HG03442 (cell line): ENCODE data around the gene RFT1.

ENCODE experiments used
- ATAC-seq: cut with Tn5 transposase; IDR thresholded peaks from one replicate; pipeline ENCODE4 v1.9.1; 2021; ENCODE audit warnings: mild to moderate bottlenecking, moderate library complexity; ENCODE audit not compliant: unreplicated experiment

RFT1 gene

DNA sequence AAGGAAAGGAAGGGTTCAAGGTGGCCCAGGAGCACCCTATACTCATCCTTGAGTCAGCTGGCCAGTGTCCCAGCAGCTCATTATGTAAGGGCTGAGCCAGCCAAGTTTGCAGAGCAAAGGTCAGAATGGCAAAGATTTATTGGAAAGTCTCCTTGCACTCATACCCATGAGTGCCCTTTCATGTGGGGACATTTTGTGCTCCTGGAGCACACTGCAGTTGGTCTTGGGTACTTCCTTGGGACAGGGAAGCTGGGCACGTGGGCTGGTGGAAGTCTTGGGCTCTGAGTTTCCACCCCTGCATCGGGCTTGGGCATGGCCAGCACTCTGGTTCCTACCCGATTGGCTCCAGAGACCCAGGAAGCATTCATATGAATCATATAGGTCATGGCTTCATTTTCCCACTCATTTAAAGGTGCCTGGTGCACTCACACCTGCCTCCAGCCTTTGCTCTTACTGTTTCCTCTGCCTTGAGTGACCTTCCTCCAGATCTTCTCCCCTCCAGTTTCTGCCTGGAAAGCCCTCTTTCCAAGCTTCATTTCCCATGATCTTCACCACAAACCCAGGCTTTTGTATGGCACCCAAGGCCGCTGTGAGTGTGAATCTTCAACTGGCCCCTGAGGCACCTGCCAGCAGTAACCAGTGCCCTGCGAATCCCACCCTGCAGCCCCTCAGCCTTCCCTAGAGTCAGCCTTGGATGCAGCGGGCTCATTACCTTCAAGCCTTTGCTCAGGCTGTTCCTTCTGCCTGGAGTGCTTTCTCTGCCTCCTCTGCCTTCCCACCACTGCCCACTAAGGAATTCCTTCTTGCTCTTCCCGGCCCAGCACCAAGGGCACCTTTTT lies 20.2 kb upstream of the RFT1 start:
- ATAC-seq = no peak

DNA sequence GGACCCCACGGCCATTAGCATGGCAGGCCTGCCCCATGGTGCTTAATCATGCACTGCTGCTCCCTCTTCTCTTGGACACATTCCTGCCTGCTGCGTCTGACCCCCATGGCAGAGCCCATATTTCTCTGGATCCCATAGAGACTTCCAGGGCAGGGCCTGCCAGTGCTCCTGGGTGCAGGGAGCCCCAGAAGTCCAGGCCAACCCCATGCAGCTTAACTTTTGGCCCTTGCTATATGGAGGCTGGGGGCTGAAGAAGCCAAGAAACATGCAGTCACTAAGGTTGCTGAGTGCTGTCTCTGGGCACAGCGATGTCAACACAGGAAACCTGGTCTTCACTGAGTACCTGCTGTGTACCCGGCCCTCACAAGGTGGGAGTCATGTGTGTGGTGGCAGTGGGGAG lies 19.5 kb upstream of the RFT1 start:
- no peak for ATAC-seq

DNA sequence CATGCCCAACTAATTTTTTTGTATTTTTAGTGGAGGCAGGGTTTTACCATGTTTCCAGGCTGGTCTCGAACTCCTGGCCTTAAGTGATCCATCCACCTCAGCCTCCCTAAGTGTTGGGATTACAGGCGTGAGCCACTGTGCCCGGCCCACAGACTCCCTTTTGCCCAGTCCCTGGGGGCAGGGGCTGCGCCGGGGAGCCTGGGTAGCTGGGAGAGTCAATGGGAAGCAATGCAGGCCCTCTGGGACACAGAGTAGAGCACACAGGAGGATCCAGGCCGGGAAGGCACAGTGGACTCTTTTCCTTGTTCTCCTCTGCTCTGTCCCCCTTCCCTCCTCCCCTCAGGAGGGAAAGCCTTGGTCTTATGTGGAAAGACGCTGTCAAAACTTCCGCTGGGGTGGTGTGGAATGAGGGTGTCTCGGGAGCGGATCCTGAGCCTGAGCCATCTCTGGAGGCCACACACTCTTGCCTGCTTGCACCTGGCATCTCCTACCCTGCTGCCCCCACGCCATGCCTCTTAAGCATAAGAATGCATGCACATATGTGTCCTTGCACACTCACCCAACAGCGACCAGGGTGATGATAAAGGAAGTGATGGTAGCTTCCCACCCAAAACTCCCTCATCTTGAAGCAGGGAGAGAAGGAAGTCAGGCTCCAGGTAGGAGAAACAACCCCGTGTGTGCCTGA lies 18.9 kb upstream of the RFT1 start:
- ATAC-seq = no peak

DNA sequence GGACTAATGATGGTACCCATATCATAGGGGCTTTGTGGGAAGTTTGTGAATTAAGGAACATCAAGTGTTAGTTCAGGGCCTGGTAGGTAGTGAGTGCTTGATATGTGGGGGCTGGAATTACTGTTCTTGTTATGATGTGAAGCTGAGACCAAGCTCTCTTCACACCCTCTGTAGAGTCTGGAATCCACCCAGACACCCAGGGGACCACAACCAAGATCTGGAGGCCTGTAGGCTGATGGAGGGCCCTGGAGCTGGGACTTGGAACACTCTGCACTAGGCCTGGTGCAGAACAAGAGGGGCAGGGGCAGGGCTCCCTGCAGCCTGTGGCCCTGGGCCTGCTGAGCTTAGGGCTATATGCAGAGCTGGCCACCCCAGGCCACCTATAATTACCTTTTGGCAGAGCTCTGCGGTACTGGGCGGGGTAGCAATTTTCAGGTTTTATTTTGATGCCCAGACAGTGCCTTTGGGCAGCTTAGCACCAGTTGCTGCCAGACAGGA lies 17.7 kb upstream of the RFT1 start:
- ATAC-seq = no peak

DNA sequence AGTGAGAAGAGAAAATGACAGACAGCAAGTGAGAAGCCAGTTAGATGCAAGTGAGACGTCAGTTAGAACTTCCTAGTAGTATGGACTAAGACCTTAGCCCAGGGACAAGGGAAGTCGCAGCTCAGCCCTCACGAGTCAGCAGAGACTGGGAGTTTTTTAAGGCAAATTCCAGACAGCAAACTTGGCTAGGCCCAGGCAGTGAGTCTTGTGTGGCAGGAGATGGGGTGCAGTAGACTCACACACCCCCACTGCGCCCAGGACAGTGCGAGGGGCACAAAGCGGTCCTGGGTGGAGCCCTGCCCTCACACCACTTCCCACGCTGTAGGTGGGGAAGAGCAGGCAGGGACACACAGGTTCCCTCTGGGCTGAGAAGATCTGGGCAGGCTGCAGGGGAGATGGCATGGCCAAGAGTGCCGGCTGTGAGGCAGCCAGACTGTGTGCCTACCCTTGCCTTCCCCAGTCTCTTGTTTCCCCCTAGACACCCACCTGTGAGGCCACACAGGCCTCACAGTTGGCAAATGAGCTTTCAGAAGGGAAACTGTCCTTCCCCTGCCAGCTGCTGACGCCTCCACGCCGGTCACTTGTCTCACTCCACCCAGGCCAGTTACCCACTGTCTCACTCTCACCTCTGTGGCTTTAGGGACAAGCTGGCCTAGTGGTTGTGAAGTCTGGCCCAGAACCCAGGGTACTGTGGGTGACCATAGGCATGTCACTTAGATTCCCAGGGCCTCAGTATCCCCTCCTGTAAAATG lies 17.1 kb upstream of the RFT1 start:
- ATAC-seq = no peak

DNA sequence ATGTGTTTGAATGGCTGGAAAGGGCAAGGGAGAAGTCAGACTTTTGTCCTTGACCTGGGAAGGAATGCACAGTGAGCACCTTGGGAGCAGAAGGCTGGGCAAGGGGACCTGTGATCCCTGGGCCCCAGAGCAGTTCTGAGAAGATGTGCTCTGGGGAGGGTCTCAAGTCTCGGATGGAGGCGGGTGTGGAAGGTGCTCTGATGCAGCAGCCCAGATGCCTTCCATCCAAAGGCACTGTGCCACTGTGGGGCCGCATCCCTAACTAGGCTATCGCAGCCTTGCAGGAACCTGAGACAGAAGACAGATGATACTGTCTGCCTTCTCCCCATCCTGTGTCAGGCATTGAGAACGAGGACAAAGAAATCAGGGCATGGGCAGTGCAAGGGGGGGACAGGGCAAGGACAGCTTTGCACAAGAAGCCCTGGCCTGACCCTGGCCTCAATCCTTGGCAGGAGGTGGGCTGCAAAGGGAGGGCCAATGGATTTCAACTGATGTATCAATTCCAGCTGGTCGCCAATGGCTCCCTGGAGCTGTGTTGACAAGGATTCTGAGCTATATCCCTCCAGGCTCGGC lies 16.2 kb upstream of the RFT1 start:
- no peak for ATAC-seq

DNA sequence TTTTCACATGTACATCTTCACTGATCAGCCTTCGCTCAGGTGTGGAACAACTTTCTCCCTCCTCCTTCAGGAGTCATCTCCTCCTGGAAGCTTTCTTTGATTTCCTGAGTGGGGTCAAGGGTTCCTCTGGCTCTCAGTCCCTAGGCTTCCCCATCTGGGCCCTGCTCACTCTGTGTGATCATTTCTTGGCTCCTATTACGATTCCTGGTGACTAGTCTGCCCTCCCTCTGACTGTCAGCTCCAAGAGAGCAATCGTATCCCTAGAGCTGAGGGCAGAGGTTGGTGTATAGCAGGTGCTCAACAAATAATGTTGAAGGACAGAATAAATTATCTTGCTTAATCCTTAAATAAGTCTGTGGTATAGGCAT lies 15.5 kb upstream of the RFT1 start:
- no peak for ATAC-seq

DNA sequence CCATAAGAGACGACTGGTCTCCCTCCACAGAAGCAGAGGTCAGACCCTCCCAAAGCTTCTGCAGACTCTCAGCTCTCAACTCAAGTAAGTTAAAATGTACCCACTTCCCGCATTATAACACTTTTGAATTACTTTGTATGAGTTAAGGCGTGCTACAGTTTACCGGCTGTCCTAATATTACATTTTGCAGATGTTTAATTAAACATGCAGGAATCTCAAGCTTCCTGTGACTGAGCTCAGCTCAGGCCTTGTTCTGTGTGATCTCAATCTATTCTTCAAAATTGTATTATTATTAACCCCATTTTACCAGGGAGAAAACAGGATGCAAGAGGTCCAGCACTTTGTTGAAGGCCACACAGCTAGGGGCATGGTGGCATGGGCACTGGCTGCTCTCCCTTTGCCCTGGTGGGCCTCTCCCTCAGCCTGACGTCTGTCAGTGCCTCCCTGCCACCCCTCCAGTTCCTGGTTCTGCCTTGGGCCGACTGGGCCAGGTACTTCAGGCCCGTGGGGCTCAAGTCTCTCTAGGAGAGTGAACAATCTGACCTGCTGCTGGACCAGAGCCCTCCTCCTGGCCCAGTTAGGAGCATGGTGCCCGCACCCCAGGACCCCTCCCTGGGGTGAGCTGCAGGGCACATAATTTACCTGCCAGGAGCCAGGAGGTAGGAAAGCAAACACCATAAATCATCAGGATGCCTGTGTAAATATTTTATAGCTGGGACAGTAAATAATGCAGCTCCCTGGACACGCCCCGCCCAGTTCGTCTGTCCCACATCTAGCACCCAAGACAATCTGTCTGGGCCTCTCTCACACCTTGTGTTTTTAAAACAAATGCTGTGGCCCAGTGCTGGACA lies 14.9 kb upstream of the RFT1 start:
- no peak for ATAC-seq

DNA sequence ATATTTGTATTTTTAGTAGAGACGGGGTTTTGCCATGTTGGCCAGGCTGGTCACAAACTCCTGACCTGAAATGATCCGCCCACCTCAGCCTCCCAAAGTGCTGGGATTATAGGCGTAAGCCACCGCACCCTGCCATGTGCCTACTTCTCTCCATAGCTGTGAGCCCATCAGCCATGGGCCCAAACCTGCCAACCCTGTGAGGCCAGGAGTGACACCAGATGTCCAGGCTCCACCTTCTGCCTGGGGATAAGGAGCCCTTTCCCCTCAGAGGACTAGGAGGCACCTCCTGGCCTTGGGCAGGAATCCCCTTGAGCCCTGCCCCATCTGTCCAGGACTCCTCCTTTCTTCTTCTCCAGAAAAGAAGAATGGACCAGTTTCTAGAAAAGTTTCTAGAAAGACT lies 14.2 kb upstream of the RFT1 start:
- no peak for ATAC-seq

DNA sequence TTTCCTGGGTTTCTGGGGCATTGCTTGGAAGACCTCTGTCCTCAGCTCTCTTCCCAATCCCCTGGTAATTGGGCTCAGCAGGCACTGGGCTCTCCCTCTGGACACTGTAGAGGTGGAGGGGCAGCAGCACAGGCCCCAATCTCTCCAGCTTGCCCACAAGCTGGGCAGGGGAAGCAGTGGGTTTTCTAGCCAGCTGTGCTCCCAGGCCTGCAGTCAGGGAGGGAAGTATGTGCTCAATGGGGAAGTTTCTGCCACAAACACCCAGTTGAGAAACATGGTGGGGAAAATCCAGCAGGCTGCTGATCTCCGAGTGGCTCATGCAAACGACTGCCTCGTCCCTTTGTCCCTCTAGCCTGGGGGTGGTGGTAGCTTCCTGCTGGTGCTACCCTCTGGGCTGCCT lies 12.8 kb upstream of the RFT1 start:
- no peak for ATAC-seq

DNA sequence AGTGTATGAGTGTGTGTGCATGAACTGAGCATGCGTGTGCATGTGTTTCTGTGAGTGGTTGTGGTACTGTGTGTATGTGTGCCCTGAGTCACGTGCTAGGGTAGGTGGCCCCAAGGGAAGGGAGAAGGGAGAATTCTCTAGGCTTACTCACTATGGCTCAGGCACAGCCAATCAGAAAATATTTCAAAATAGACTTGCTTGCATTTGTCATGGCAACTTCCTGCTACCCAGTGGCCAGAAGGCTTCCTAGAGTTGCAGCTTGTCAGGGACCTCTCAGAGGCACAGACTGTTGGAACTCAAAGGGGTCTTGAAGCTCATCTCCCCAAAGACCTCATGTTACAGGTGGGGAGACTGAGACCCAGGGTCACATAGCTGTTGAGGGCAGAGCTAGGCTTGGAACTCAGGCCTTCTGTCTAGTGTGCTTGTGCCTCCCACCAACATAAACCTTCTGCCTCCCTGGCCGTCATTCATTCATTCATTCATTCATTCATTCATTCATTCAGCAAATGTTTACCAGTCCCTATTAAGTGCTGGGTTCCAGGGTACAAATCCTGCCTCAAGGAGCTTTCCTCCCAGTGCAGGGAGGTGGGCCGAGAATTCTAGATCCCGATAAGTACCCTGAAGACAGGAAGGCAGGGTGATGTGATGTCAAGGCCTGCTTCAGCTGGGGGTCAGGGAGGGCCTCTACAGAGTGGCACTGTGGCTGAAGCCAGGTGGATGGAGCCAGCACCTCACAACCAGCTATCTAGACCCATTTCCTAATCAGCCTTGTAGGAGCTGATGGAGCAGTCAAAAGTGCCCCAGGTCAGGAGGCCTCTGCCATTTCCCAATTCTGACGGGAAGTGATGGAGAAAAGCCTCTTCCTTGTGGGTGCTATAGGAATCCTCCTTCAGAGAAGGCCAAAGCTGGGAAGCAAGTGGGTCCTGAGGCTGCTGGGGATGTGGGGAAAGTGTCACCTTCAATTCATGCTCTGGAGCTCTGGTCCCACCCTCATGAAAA lies 10.9 kb upstream of the RFT1 start:
- ATAC-seq = no peak

DNA sequence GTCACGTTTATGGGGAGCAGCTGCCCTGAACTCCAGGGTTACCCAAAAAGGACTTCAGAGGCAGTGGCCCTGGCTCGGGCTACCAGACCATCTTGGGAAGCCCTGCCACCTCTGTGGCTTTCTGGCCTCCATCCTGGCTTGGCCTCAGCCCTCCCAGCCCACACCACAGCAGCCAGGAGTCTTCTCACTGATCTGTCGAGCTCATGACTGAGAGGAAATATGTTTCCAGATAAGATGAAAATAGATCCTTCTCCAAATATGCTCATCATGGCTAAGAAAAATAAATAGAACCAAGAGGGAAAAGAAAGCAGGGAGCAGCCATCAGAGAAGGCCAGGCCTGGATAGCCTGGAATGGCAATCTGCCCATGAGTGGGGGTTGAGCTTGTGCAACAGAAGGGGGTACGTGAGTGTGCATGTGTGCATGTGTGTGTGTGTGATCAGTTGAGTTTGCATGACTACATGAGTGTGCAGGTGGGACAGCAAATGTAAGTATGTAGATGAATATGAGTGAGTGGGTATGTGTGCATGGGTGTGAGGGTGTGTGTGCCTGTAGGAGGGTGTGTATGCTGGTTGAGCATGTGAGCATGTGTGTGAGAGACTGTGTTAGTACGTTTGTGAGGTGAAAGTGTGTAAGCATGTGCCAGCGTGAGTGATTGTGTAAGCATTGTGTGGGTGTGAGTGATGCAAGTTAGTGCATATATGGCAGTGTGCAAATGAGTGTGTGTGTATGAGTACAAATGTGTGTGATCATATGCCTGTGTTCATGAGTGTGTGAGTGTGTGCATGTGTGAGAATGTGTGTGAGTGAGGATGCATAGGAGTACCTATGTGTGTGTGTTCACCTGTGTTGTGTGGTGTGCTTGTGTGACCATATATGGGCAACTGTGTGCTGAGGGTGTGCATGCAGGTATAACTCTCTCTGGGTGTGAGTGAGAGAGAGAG lies 9.9 kb upstream of the RFT1 start:
- ATAC-seq = no peak

DNA sequence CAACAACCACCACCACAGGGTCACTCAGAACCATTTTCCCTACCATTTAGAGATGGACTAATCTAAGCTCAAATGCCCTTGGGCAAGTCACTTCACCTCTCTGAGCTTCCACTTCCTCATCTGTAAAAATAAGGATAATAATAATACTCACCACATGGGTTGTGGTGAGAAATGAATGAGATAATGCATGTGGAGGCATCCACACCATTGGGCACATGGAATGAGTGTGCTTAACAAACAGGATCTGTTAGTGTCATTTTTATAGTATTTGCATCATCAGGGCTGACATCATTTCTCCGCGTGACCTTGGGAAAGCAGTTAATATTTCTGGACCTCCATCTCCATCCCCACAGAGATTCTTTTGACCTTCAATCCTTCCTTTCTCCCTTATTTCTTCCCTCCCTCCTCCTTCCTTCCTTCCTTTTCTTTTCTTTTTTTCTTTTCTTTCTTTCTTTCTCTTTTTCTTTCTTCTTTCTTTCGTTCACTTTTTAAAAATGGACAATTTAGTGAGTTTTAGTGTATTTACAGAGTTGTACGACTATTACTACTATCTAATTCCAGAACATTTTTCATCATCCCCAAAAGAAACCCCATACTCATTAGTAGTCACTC lies 7.7 kb upstream of the RFT1 start:
- ATAC-seq = no peak

DNA sequence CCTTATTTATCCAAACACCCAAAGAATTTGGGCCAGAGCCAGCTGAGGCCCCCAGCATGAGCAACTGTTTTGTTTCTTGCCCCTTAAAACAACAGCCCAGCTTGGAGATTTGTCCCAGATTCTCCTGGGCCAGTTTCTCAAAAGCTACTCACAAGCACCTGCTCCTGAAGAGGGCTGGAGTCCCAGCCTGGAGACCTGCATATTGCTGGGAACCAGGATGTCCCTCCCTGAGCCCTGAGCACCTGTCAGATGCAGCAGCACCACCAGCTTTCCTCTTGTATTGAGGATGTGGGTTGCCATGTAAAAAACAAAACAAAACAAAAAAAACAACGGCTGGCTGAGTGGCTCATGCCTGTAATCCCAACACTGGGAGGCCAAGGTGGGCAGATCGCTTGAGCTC lies 7.0 kb upstream of the RFT1 start:
- no peak for ATAC-seq

DNA sequence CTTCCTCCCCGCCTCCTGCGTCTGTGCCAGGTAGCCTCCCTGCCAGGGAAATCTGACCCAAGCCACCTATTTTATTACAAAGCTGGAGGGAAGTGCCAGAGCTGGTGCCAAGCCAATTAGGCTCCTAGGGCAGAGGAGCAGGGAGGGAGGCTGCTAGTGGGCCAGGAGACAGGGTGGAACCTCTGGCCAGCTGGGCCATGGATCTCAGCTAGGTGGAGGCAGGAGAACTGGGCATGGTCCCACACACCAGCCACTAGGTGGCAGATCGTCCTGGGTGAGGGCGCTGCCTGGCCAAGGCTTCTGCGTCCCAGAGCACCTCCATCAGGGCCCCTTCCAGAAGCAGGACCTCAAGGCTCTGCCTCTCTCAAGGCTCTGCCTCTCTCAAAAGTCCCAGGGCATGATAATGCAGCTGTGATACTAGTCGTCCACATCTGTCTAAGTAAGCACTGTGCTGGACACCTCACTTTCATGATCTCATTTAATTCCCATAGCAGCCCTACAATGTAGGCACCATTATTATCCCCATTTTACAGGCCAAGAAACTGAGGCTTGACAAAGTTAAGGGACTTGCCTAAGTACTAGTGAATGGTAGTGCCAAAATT lies 4.5 kb upstream of the RFT1 start:
- peak; percentile 52 for ATAC-seq

DNA sequence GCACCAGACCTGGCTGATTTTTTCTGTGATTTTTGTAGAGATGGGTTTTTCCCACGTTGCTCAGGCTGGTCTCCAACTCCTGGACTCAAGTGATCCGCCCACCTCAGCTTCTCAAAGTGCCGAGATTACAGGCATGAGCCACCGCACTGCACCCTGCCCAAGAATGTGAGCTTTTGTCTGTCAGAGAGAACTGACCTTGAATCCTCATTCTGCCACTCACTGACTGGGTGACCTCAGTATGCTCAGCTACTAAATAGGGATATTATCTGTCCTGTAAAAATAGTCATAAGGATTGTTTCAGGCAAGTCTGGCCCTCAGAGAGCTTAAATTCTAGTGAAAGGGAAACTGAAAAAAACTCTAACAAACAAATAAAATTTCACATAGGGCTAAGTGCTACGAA lies 2.1 kb upstream of the RFT1 start:
- no peak for ATAC-seq

DNA sequence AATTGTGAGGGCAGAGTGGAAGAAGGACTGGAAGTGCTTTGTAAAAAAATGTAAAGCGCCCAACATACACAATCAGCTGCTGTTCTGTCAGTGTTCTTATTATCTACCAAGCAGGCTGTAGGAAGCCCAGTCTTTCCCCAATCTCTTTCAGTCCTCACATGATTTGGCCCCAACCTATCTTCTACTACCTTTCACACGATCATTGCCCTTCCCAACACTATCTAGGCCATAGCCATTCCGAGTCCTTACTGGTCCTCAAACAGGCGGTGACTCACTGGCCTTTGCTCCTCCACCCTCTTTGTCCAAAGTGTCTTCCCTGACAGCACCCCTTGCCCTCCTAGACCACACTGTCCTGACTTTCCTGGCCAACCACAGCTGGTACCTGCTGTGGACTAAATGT lies 861 bp upstream of the RFT1 start:
- no peak for ATAC-seq
